ENCODE measurements around the gene ADGRD1. TPM values are rescaled to one million over a fixed set of nuclear protein-coding genes. Genes with fewer than 3 reads are reported as not detected.
"Not testable (repeated sequence)": the region's sequence is repeated elsewhere in the genome, so short reads cannot be mapped to it uniquely, and the experiment has no call there.

The ADGRD1 gene
- total RNA-seq, 1 donor from 2014 or later = 0.08 TPM

- no peak for DNase-seq (ENCODE audit: low read depth)
- Histone ChIP-seq H3K4me3 (ENCODE audit: low read depth, low read length) (no peak overlapping the region), H3K27me3 (ENCODE audit: control insufficient read depth, insufficient read depth, low read length) (no peaks in the 10 kb centered on the region), H3K36me3 (ENCODE audit: control insufficient read depth, insufficient read depth, low read length) (no peaks in the 10 kb centered on the region)
- no peak for TF ChIP-seq CTCF (IDR thresholded peaks at IDR 0.05; ENCODE audit: insufficient read depth, low read length, poor library complexity, severe bottlenecking)
Observed at GRCh38 chr12:130990034-130990433, 36.3 kb downstream of the ADGRD1 start.

- no peak for TF ChIP-seq CTCF (IDR thresholded peaks at IDR 0.05; ENCODE audit: insufficient read depth, low read length, poor library complexity, severe bottlenecking)
- H3K36me3 ChIP-seq (ENCODE audit: control insufficient read depth, insufficient read depth, low read length) = no peaks in the 10 kb centered on the region
- H3K27me3 ChIP-seq (ENCODE audit: control insufficient read depth, insufficient read depth, low read length) = no peaks in the 10 kb centered on the region
- no peak overlapping the region for H3K4me3 ChIP-seq (ENCODE audit: low read depth, low read length)
- no peak for DNase-seq (ENCODE audit: low read depth)
Observed at GRCh38 chr12:130992448-130992847, 38.7 kb downstream of the ADGRD1 start.

GRCh38 chr12:130992979-130993538 lies 39.4 kb downstream of the ADGRD1 start:
- H3K36me3 ChIP-seq (ENCODE audit: control insufficient read depth, insufficient read depth, low read length) = no peaks in the 10 kb centered on the region
- no peak overlapping the region for H3K4me3 ChIP-seq (ENCODE audit: low read depth, low read length)
- no peak for TF ChIP-seq CTCF (IDR thresholded peaks at IDR 0.05; ENCODE audit: insufficient read depth, low read length, poor library complexity, severe bottlenecking)
- DNase-seq (ENCODE audit: low read depth) = no peak
- H3K27me3 ChIP-seq (ENCODE audit: control insufficient read depth, insufficient read depth, low read length) = no peaks in the 10 kb centered on the region

GRCh38 chr12:130993759-130994670 lies 40.3 kb downstream of the ADGRD1 start:
- Histone ChIP-seq H3K4me3 (ENCODE audit: low read depth, low read length) (no peak overlapping the region), H3K36me3 (ENCODE audit: control insufficient read depth, insufficient read depth, low read length) (no peaks in the 10 kb centered on the region), H3K27me3 (ENCODE audit: control insufficient read depth, insufficient read depth, low read length) (no peaks in the 10 kb centered on the region)
- no peak for TF ChIP-seq CTCF (IDR thresholded peaks at IDR 0.05; ENCODE audit: insufficient read depth, low read length, poor library complexity, severe bottlenecking)
- no peak for DNase-seq (ENCODE audit: low read depth)

- Histone ChIP-seq H3K27me3 (ENCODE audit: control insufficient read depth, insufficient read depth, low read length) (no peaks in the 10 kb centered on the region), H3K4me3 (ENCODE audit: low read depth, low read length) (no peak overlapping the region), H3K36me3 (ENCODE audit: control insufficient read depth, insufficient read depth, low read length) (no peaks in the 10 kb centered on the region)
- no peak for TF ChIP-seq CTCF (IDR thresholded peaks at IDR 0.05; ENCODE audit: insufficient read depth, low read length, poor library complexity, severe bottlenecking)
- DNase-seq (ENCODE audit: low read depth) = no peak
Observed at GRCh38 chr12:130994821-130995375, 41.2 kb downstream of the ADGRD1 start.

- H3K4me3 ChIP-seq (ENCODE audit: low read depth, low read length); H3K27me3 ChIP-seq (ENCODE audit: control insufficient read depth, insufficient read depth, low read length); H3K36me3 ChIP-seq (ENCODE audit: control insufficient read depth, insufficient read depth, low read length); DNase-seq (ENCODE audit: low read depth): not testable (repeated sequence)
Observed at GRCh38 chr12:130995386-130995969, 41.8 kb downstream of the ADGRD1 start.

All from kidney epithelial cell (primary cell).